Effector memory CD4-positive, alpha-beta T cell (primary cell): ENCODE data around the gene ARID3C.

Experiments
- DNase-seq, 3 donors: peaks; one replicate each; pipeline ENCODE4 v3.0.0-alpha.2; 2020
- H3K27ac ChIP-seq: 2 replicates; pipeline ENCODE4 v1.7.0; 2013; ENCODE audit warnings: mild to moderate bottlenecking, low read length, moderate library complexity; ENCODE audit not compliant: insufficient read depth, poor library complexity, severe bottlenecking
- H3K27me3 ChIP-seq: replicated peaks from 2 replicates; pipeline ENCODE4 v1.7.0; 2013; ENCODE audit warnings: mild to moderate bottlenecking, low read length; ENCODE audit not compliant: insufficient read depth, control insufficient read depth, poor library complexity, severe bottlenecking
- H3K36me3 ChIP-seq: 2 replicates; pipeline ENCODE4 v1.7.0; 2013; ENCODE audit warnings: mild to moderate bottlenecking, low read length, moderate library complexity; ENCODE audit not compliant: control insufficient read depth, insufficient read depth
- H3K4me1 ChIP-seq: 2 replicates; pipeline ENCODE4 v1.7.0; 2013; ENCODE audit warnings: low read length, mild to moderate bottlenecking; ENCODE audit not compliant: control insufficient read depth, insufficient read depth, poor library complexity, severe bottlenecking
- H3K4me3 ChIP-seq: 2 replicates; pipeline ENCODE4 v1.7.0; 2013; ENCODE audit warnings: low read length, low read depth, mild to moderate bottlenecking; ENCODE audit not compliant: insufficient read depth, poor library complexity, severe bottlenecking
- H3K9me3 ChIP-seq: 2 replicates; pipeline ENCODE4 v1.7.0; 2013; ENCODE audit warnings: mild to moderate bottlenecking, low read length, moderate library complexity; ENCODE audit not compliant: control insufficient read depth

Gene ARID3C

DNA sequence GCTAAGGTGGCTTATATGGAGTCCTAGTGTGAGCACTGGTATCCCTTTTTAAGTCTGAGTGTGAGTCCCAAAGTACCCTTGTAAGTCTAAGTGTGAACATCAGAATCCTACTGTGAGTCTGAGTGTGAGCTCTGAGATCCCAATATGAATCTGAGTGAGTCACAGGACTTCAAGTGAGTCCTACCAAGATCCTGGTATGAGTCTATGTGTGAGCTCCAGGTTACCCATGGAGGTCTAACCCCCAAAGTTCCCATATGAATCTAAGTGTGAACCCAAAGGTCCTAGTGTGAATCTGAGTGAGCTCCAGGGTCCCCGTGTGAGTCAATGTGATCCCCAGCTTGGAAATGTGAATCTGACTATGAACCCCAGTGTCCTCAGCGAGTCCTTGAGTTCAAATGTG, 41.6 kb downstream of the ARID3C start:
- H3K4me1 ChIP-seq: peaks cover 24% of the 10 kb centered on the region
- no peaks in the 10 kb centered on the region for H3K9me3 ChIP-seq
- DNase-seq: no peak
- no peak overlapping the region for H3K4me3 ChIP-seq
- no peak overlapping the region for H3K27ac ChIP-seq
- peaks cover 51% of the 10 kb centered on the region for H3K27me3 ChIP-seq
- no peaks in the 10 kb centered on the region for H3K36me3 ChIP-seq

DNA sequence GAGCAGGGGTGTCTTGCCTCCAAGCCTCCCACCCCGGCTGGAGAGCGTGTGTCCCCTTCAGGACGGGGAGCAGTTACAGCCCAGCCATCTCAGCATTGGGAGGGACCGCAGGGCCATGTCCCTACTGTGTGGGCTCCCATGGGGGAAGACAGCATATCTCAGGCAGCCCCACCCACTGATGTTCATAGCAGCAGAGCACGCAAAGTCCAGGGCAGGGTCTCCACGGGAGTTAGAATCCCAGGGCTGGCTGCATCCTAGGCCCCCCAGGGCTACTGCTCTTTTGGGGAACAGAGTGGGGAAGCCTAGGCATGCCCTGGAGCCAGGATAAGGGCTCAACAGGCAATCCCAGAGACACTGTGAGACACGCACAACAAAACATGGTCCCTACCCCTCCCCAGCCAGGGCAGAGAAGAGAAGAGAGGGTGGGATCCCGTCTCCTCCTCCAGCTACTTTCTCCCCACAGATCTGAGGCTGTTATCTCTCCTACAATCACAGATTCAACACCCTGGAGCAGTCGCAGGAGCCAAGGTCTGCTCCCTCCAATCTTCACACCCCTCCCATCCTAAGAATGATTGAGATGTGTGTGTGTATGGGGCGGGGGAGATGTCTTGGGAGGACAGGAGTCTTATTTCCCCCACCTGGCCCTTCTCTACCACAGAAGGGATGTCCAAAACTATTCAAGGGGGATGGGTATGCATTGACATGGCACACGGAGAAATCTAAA, 42.8 kb downstream of the ARID3C start:
- Histone ChIP-seq H3K4me1 (peaks cover 19% of the 10 kb centered on the region), H3K4me3 (no peak overlapping the region), H3K27ac (no peak overlapping the region), H3K27me3 (peaks cover 40% of the 10 kb centered on the region), H3K36me3 (no peaks in the 10 kb centered on the region), H3K9me3 (no peaks in the 10 kb centered on the region)
- no peak for DNase-seq

DNA sequence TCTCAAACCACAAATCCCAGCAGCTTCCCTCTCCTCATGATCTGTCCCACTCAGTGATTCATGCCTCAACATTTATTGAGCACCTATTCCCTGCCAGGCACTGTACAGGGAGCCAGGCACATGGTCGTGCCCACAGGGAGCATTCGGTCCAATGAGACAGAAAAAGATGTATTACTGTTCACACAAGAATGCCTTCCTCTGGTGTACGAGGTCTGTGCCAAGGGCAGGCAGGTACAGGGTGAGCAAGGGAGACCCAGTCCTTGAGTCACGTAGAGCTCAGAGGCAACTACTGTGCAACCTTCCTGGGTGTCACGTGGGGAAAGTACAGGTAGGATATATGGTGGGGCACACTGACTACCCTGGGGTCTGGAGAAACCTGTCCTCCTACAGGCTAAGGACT, 43.9 kb downstream of the ARID3C start:
- no peak overlapping the region for H3K27ac ChIP-seq
- H3K27me3 ChIP-seq: peaks cover 29% of the 10 kb centered on the region
- H3K4me3 ChIP-seq: no peak overlapping the region
- peaks cover 7% of the 10 kb centered on the region for H3K4me1 ChIP-seq
- no peaks in the 10 kb centered on the region for H3K9me3 ChIP-seq
- DNase-seq: no peak
- no peaks in the 10 kb centered on the region for H3K36me3 ChIP-seq

DNA sequence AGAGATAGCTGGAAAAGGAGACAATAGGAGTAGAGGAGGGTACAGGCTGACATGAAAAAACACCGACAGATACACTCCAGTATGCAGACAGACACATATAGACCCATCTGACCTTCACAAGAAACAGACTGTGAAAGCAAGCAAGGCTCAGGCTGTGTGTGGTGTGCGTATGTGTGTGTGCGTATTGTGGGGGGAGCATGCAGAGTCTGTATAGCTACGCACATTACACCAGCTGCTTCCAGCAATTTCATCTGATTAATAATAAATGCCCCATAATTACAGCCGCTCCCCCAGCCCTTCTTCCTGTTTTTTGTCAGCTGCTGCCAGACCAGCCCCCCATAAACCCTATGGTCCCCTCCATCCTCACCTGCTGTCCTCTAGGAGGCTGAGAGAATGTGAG, 46.1 kb downstream of the ARID3C start:
- H3K4me3 ChIP-seq: no peak overlapping the region
- no peaks in the 10 kb centered on the region for H3K9me3 ChIP-seq
- H3K4me1 ChIP-seq: no peaks in the 10 kb centered on the region
- H3K27me3 ChIP-seq: peaks cover 28% of the 10 kb centered on the region
- DNase-seq: no peak
- no peaks in the 10 kb centered on the region for H3K36me3 ChIP-seq
- no peak overlapping the region for H3K27ac ChIP-seq

DNA sequence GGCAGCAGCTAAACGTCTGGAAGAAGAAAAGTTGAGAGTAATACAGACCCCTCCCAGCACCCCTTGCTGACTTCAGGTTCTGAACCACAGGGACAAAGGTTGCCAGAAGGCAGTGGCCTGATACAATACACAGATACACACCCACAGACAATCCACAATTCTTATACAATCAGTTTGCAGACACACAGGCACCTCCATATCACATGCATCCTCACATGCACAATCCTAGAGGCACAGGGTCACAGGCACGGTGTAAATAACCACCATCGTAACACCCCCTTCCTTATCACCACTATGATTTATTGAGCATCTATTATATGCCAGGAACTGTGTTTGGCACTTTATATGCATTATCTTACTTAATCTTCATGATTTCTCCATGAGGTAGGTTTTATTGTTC, 47.5 kb downstream of the ARID3C start:
- Histone ChIP-seq H3K36me3 (no peaks in the 10 kb centered on the region), H3K4me3 (no peak overlapping the region), H3K27me3 (peaks cover 25% of the 10 kb centered on the region), H3K27ac (no peak overlapping the region), H3K9me3 (no peaks in the 10 kb centered on the region), H3K4me1 (no peaks in the 10 kb centered on the region)
- no peak for DNase-seq

DNA sequence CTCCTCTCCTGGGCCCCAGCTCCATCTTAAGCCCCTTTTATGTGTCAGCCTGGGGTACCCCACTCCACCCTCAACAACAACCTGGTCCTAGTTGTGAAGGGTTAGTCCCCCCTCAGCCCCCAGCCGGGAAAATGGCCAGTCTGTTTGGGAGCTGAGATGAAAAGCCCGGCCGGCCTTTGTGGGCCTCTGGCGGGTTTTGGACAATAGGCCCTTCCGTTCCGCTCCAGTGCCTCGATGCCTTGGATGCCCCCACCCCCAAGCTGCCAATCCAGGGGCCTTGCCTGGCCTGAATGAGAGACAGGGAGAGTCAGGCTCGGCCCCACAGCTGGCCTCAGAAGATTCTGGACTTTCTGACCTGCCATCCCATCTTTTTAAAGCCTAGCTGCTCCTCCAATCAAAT, 48.5 kb downstream of the ARID3C start:
- Histone ChIP-seq H3K9me3 (no peaks in the 10 kb centered on the region), H3K4me1 (no peaks in the 10 kb centered on the region), H3K27me3 (peaks cover 25% of the 10 kb centered on the region), H3K4me3 (no peak overlapping the region), H3K27ac (no peak overlapping the region), H3K36me3 (no peaks in the 10 kb centered on the region)
- DNase-seq: no peak

DNA sequence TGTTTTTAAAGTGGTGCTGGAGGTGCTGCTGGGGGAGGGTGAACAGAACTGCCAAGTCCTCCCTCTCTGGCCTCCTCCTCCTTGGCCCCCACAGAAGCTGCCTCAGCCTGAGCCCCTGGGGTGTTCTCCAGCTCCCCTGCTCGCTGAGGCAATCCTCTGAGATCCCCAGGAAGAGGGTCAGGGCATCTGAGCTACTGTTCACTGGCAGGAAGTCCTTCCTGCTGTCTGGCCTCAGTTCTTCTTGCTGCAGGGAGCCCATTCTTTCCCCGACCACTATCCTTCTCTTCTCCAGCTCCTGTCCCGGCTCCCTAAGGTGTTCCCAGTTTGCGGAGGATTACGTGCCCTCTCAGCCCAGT, 49.1 kb downstream of the ARID3C start:
- no peaks in the 10 kb centered on the region for H3K9me3 ChIP-seq
- no peaks in the 10 kb centered on the region for H3K4me1 ChIP-seq
- no peak for DNase-seq
- H3K36me3 ChIP-seq: no peaks in the 10 kb centered on the region
- no peak overlapping the region for H3K27ac ChIP-seq
- H3K27me3 ChIP-seq: peaks cover 25% of the 10 kb centered on the region
- H3K4me3 ChIP-seq: no peak overlapping the region

DNA sequence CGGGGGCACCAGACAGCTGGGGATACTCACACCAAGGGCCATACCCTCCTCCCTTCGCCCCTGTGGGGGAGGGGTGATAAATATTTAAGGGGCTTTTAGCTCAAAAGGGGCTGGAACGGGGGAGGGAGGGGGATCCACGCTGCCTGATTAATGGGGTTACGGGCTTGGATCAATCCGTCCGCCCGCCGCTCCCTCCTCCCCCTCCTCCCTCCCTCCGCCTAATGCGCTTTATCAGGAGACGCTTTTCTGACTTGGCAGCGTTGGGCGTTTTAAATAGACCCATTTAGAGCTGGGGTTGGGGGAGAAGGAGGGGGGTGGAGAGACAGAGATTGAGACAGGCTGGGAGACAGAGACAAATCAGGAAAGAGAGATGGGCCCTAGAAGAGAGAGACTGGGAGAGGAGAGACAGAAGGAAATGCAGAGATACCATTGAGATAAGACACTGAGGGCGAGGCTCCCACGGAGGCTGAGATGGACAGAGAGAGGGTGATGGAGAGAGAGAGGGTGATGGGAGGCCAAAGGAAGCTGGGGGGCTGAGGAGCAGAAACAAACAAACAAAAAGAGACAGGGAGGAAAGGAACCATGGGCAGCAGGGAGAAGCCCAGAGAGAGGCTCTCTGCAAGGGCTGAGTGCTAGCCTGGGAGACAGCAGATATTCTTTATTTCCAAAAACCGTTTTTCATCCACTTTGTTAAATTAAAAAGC, 49.6 kb downstream of the ARID3C start:
- no peak for DNase-seq
- H3K4me1 ChIP-seq: no peaks in the 10 kb centered on the region
- H3K27me3 ChIP-seq: peaks cover 25% of the 10 kb centered on the region
- H3K36me3 ChIP-seq: no peaks in the 10 kb centered on the region
- H3K27ac ChIP-seq: no peak overlapping the region
- H3K9me3 ChIP-seq: no peaks in the 10 kb centered on the region
- H3K4me3 ChIP-seq: no peak overlapping the region

DNA sequence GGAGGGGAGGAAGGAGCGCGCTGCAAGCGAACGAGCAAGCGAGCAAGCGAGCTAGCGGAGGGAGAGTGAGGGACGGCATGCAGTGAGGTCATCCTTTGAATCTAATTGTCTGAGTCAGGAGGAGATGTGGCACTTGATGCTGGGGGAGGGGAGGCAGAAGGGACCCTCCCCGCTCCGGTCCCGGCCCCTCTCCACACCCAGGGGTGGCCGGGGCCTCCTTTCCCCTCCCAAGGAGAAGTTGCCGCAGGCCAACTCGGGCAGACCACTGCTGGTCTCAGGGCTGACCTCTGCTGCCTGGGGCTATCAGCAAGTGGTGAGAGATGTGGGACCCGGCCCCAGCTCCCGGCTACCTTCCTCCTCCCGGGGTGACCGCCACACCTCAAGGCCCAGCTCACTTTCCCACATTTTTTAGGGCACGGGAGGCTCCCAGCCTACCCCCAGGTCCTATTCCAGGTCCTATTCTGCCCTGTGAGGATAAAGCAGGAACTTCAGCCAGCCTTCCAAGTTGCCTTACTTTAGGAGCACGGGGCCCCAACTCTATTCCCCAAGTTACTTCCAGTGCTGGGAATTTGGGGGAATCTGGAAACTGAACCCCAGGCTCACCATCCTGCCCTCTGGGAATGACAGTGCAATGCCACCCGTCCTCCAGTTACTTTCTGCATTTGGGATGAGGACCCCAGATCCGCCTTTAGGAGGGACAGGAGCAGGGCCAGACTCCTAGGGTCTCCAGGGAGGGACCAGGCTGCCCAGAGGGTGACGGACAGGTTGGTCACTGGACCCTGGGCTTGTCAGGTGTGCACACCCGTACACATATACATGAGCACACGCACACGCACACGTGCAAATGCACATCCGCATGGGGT, 50.4 kb downstream of the ARID3C start:
- no peak for DNase-seq
- peaks cover 19% of the 10 kb centered on the region for H3K27me3 ChIP-seq
- peak overlapping the region; percentile 17 for H3K4me3 ChIP-seq

More for the DNA sequence above, 50.4 kb downstream of the ARID3C start:
- H3K4me1 ChIP-seq: no peaks in the 10 kb centered on the region
- H3K27ac ChIP-seq: no peak overlapping the region
- no peaks in the 10 kb centered on the region for H3K36me3 ChIP-seq
- H3K9me3 ChIP-seq: no peaks in the 10 kb centered on the region
